H1 (cell line): ENCODE data around the gene NET1. TPM values are rescaled to one million over a fixed set of nuclear protein-coding genes. Genes with fewer than 3 reads are reported as not detected.

Experiments
- CHD7 ChIP-seq: fragments of 300-600 bp; sonication (generic); IDR thresholded peaks from 2 replicates; pipeline ENCODE4 v1.7.1; 2012; ENCODE audit warnings: low read length, moderate library complexity, mild to moderate bottlenecking, inconsistent platforms; ENCODE audit not compliant: insufficient replicate concordance
- CTCF ChIP-seq, 3 experiments: IDR thresholded peaks; 1 replicate in 2 of 3; 2 replicates in 1 of 3; pipeline versions ENCODE4 v1.5.1 to v1.6.1; 2011; ENCODE audit warnings: low read length in 3 of 3, mild to moderate bottlenecking in 3 of 3, inconsistent platforms in 2 of 3, low read depth in 1 of 3, moderate library complexity in 1 of 3; ENCODE audit not compliant: insufficient read depth in 1 of 3; ENCODE audit errors: control extremely low read depth in 1 of 3
- POU5F1 ChIP-seq: IDR thresholded peaks from 2 replicates; pipeline ENCODE4 v1.6.1; 2011; ENCODE audit warnings: low read depth, mild to moderate bottlenecking, low read length, moderate library complexity
- RAD21 ChIP-seq, 2 experiments: IDR thresholded peaks in 1 of 2; conservative IDR thresholded peaks in 1 of 2; 2 replicates each; pipeline ENCODE4 v1.6.1; 2011; ENCODE audit warnings: low read depth in 2 of 2, low read length in 2 of 2, improper control_type of control experiment in 1 of 2, inconsistent platforms in 1 of 2, mild to moderate bottlenecking in 1 of 2, moderate library complexity in 1 of 2
- polyA plus RNA-seq, 7 experiments: library from polyadenylated mRNA; depleted of rRNA in 3 of 7; stranded (reverse) in 5 of 7; unstranded in 2 of 7; fragments of >200 nt in 5 of 7; fragments of 200-250 nt in 2 of 7; gene quantifications; 1 replicate in 5 of 7; 2 replicates in 1 of 7; 4 replicates in 1 of 7; pipeline versions ENCODE4 v1.2.1 to v1.2.3, GENCODE V29; 2011 to 2013; ENCODE audit warnings: missing spikeins in 2 of 7, mixed read lengths in 2 of 7
- total RNA-seq: library from RNA; stranded (reverse); fragmentation: NEBNext Ultra II Directional; extraction: Animal tissue kit (Norgen Biotek cat#: 25700); gene quantifications from 2 replicates; pipeline ENCODE4 v1.2.1, GENCODE V29; 2021

Gene NET1
- total and polyA plus RNA-seq, 2 of the 8 experiments (the other 6 are each of a cell fraction or from before 2014, with no cell fraction given): 21.5 to 117 TPM

GRCh38 chr10:5434017-5434753 is 21.8 kb downstream of the NET1 start (continued):
- TF ChIP-seq CHD7: no peak
- peak in 2 of 3 experiments; percentile 51 to 69; a peak in 2 of 4 replicates for TF ChIP-seq CTCF (IDR thresholded peaks at IDR 0.05; ENCODE audit: control extremely low read depth in 1 of 3, insufficient read depth in 1 of 3, low read depth in 1 of 3, low read length in 3 of 3)
- TF ChIP-seq POU5F1: no peak
- peak; percentile 73 to 75 for TF ChIP-seq RAD21 (IDR thresholded peaks at IDR 0.05 in 1 of 2, conservative IDR thresholded peaks at IDR 0.05 in 1 of 2; ENCODE audit: low read depth in 2 of 2, low read length in 2 of 2)
- TF ChIP-seq, all 59 proteins: peak for 2
